ENCODE results near the gene IGSF21. TPM values are rescaled to one million over a fixed set of nuclear protein-coding genes. Genes with fewer than 3 reads are reported as not detected.

IGSF21 gene
- total and polyA plus RNA-seq, 2 donors (not counting 3 experiments of a cell fraction or from before 2014, with no cell fraction given): not detected

DNA sequence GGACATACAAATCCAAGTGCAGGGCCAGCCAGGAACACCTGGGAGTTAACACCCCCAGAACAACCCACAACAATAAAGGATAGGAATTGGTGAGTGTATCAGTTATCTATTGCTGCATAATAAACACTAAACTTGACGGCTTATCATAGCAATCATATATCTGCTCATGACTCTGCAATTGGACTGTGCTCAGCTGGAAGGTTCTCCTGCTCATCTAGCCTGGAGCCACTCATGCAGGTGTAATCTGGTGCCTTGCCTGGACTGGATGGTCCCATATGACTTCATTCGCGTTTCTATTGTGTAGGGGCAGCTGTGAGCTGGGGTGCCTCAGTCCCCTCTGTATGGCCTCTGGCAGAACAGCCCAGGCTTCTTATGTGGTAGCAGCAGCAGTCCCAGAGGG lies 296.9 kb downstream of the IGSF21 start:
- Histone ChIP-seq H3K27me3 (ENCODE audit: control insufficient read depth in 2 of 2, insufficient read depth in 2 of 2, low read length in 2 of 2) (no peaks in the 10 kb centered on the region), H3K36me3 (ENCODE audit: control insufficient read depth in 2 of 2, extremely low read depth in 1 of 2, insufficient read depth in 2 of 2, low read length in 2 of 2) (no peaks in the 10 kb centered on the region), H3K9me3 (replicated peaks; ENCODE audit: control insufficient read depth, insufficient read depth, low read length) (peaks cover 2% of the 10 kb centered on the region), H3K27ac (ENCODE audit: insufficient read depth, low read depth, low read length) (no peak overlapping the region), H3K79me2 (ENCODE audit: control insufficient read depth, insufficient read depth, low read length) (no peaks in the 10 kb centered on the region), H3K9me1 (replicated peaks; ENCODE audit: control insufficient read depth, extremely low read depth, insufficient read depth, low read length) (no peaks in the 10 kb centered on the region), H4K20me1 (replicated peaks; ENCODE audit: control insufficient read depth, extremely low read depth, insufficient read depth, low read length) (no peaks in the 10 kb centered on the region), H3K9ac (replicated peaks; ENCODE audit: extremely low read depth, insufficient read depth, low read length) (no peak overlapping the region), H3K4me3 (replicated peaks in 1 of 3; ENCODE audit: insufficient read depth in 1 of 3, low read depth in 1 of 3, low read length in 3 of 3) (no peak overlapping the region), H3K4me2 (ENCODE audit: insufficient read depth, low read length) (no peak overlapping the region), H2AFZ (ENCODE audit: low read depth, low read length) (no peak overlapping the region), H3K4me1 (ENCODE audit: control insufficient read depth, extremely low read depth, insufficient read depth, low read length) (no peaks in the 10 kb centered on the region)
- POLR2A ChIA-PET: no interaction called here
- no peak for TF ChIP-seq FOS (IDR thresholded peaks at IDR 0.05; ENCODE audit: borderline replicate concordance, insufficient read depth, low read length)
- TF ChIP-seq MAX (IDR thresholded peaks at IDR 0.05; ENCODE audit: insufficient read depth, insufficient read length): no peak
- TF ChIP-seq JUN (IDR thresholded peaks at IDR 0.05; ENCODE audit: borderline replicate concordance, insufficient read depth, insufficient read length, low read depth): no peak
- dilution Hi-C loops (cut with MboI; ENCODE audit: extremely low pct_ligation_motif_present, low sequenced_read_pairs) (no loop called here), intact Hi-C loops (cut with micrococcal nuclease) (no loop called here)
- no TSS peak for BruUV-seq (replicated peaks)
- DNase-seq (ENCODE audit: low read depth, low spot score): no peak
- CTCF ChIA-PET: no interaction called here
- FAIRE-seq: no peak

GRCh38 chr1:18407166-18408045 lies 299.8 kb downstream of the IGSF21 start:
- no peaks in the 10 kb centered on the region for H3K79me2 ChIP-seq (ENCODE audit: control insufficient read depth, insufficient read depth, low read length)

More at GRCh38 chr1:18407166-18408045, 299.8 kb downstream of the IGSF21 start:
- Histone ChIP-seq H3K4me1 (ENCODE audit: control insufficient read depth, extremely low read depth, insufficient read depth, low read length) (no peaks in the 10 kb centered on the region), H3K27ac (ENCODE audit: insufficient read depth, low read depth, low read length) (no peak overlapping the region), H3K36me3 (ENCODE audit: control insufficient read depth in 2 of 2, extremely low read depth in 1 of 2, insufficient read depth in 2 of 2, low read length in 2 of 2) (no peaks in the 10 kb centered on the region), H4K20me1 (replicated peaks; ENCODE audit: control insufficient read depth, extremely low read depth, insufficient read depth, low read length) (no peaks in the 10 kb centered on the region), H2AFZ (ENCODE audit: low read depth, low read length) (no peak overlapping the region), H3K9me1 (replicated peaks; ENCODE audit: control insufficient read depth, extremely low read depth, insufficient read depth, low read length) (no peaks in the 10 kb centered on the region), H3K9me3 (replicated peaks; ENCODE audit: control insufficient read depth, insufficient read depth, low read length) (peaks cover 4% of the 10 kb centered on the region), H3K4me3 (replicated peaks in 1 of 3; ENCODE audit: insufficient read depth in 1 of 3, low read depth in 1 of 3, low read length in 3 of 3) (no peak overlapping the region), H3K27me3 (ENCODE audit: control insufficient read depth in 2 of 2, insufficient read depth in 2 of 2, low read length in 2 of 2) (no peaks in the 10 kb centered on the region), H3K9ac (replicated peaks; ENCODE audit: extremely low read depth, insufficient read depth, low read length) (no peak overlapping the region), H3K4me2 (ENCODE audit: insufficient read depth, low read length) (no peak overlapping the region)
- ChIA-PET POLR2A (no interaction called here), CTCF (no interaction called here)
- TF ChIP-seq POLR2A (IDR thresholded peaks at IDR 0.05; ENCODE audit: low read depth, low read length): no peak
- no peak for TF ChIP-seq JUN (IDR thresholded peaks at IDR 0.05; ENCODE audit: borderline replicate concordance, insufficient read depth, insufficient read length, low read depth)
- TF ChIP-seq CTCF (IDR thresholded peaks at IDR 0.05; ENCODE audit: extremely low read depth in 1 of 2, insufficient read depth in 1 of 2, low read depth in 1 of 2, low read length in 2 of 2): no peak
- no peak for TF ChIP-seq FOS (IDR thresholded peaks at IDR 0.05; ENCODE audit: borderline replicate concordance, insufficient read depth, low read length)
- TF ChIP-seq EZH2 (IDR thresholded peaks at IDR 0.05; ENCODE audit: borderline replicate concordance, low read depth, low read length, severe bottlenecking): no peak
- TF ChIP-seq GATA2 (IDR thresholded peaks at IDR 0.05; ENCODE audit: insufficient read depth, insufficient read length, low read depth, low read length): no peak
- no peak for TF ChIP-seq MAX (IDR thresholded peaks at IDR 0.05; ENCODE audit: insufficient read depth, insufficient read length)
- TF ChIP-seq MYC (IDR thresholded peaks at IDR 0.05; ENCODE audit: low read depth, low read length): no peak
- TF ChIP-seq POLR2AphosphoS5 (IDR thresholded peaks at IDR 0.05; ENCODE audit: insufficient read depth, low read depth, low read length): no peak
- no peak for DNase-seq (ENCODE audit: low read depth, low spot score)
- no TSS peak for BruUV-seq (replicated peaks)
- no peak for FAIRE-seq
- dilution Hi-C loops (cut with MboI; ENCODE audit: extremely low pct_ligation_motif_present, low sequenced_read_pairs) (no loop called here), intact Hi-C loops (cut with micrococcal nuclease) (no loop called here)
